SK-N-MC (cell line): ENCODE measurements around the gene KIF4A.

Experiments used
- DNase-seq: peaks from one replicate; pipeline ENCODE4 v3.0.0-alpha.2; 2011; ENCODE audit warnings: low read depth, low spot score
- H3K27ac ChIP-seq: fragments of 200-600 bp; sonication (generic); 2 replicates; pipeline ENCODE4 v1.5.1; 2016; ENCODE audit warnings: mixed run types
- H3K36me3 ChIP-seq: fragments of 200-600 bp; sonication (generic); 2 replicates; pipeline ENCODE4 v1.6.1; 2017; ENCODE audit warnings: antibody characterized with exemption, low read length, mixed read lengths; ENCODE audit not compliant: insufficient read depth
- H3K4me3 ChIP-seq: fragments of 200-600 bp; sonication (generic); 2 replicates; pipeline ENCODE4 v1.5.1; 2016
- H3K9ac ChIP-seq: fragments of 200-600 bp; sonication (generic); 2 replicates; pipeline ENCODE4 v1.8.0; 2017; ENCODE audit warnings: mixed run types, mixed read lengths; ENCODE audit not compliant: insufficient read length
- H3K9me3 ChIP-seq: fragments of 200-600 bp; sonication (generic); 2 replicates; pipeline ENCODE4 v1.6.1; 2017; ENCODE audit warnings: low read depth, mild to moderate bottlenecking, antibody characterized with exemption, low read length, moderate library complexity, mixed read lengths
- EZH2 ChIP-seq: fragments of 200-600 bp; sonication (generic); IDR thresholded peaks from one replicate; pipeline ENCODE4 v1.6.1; 2017; ENCODE audit warnings: antibody characterized with exemption
- FOXP2 ChIP-seq: optimal IDR thresholded peaks from 2 replicates; pipeline ENCODE3; 2011; ENCODE audit warnings: mild to moderate bottlenecking, moderate library complexity; ENCODE audit not compliant: insufficient read depth; ENCODE audit errors: extremely low read length, control extremely low read depth
- POLR2AphosphoS5 ChIP-seq: IDR thresholded peaks from 2 replicates; pipeline ENCODE4 v1.6.1; 2012; ENCODE audit warnings: mild to moderate bottlenecking, low read depth, low read length, borderline replicate concordance

KIF4A gene

GRCh38 chrX:70455366-70456202 is 165.7 kb downstream of the KIF4A start:
- peak overlapping the region; percentile 83 for H3K9ac ChIP-seq

GRCh38 chrX:70456256-70456655 is 166.4 kb downstream of the KIF4A start:
- DNase-seq, result no peak
- Histone ChIP-seq H3K27ac (no peak overlapping the region), H3K4me3 (peak overlapping the region; percentile 83), H3K9me3 (no peaks in the 10 kb centered on the region), H3K9ac (peak overlapping the region; percentile 83), H3K36me3 (peaks cover 8% of the 10 kb centered on the region; the same call in 1 of the 2 replicates)
- TF ChIP-seq FOXP2 (no peak), POLR2AphosphoS5 (no peak), EZH2 (no peak)

More at GRCh38 chrX:70455366-70456202, 165.7 kb downstream of the KIF4A start:
- Histone ChIP-seq H3K36me3 (peaks cover 2% of the 10 kb centered on the region; the same call in 1 of the 2 replicates), H3K4me3 (peak overlapping the region; percentile 83), H3K9me3 (no peaks in the 10 kb centered on the region), H3K27ac (no peak overlapping the region)
- no peak for TF ChIP-seq FOXP2
- TF ChIP-seq POLR2AphosphoS5, result no peak; the same call in 1 of the 2 replicates
- no peak for TF ChIP-seq EZH2
- DNase-seq, result no peak

- no peak for DNase-seq
- no peak overlapping the region for H3K9ac ChIP-seq
- peaks cover 8% of the 10 kb centered on the region; the same call in 1 of the 2 replicates for H3K36me3 ChIP-seq
- H3K9me3 ChIP-seq, result no peaks in the 10 kb centered on the region
- no peak overlapping the region for H3K27ac ChIP-seq
- TF ChIP-seq EZH2, result no peak
- TF ChIP-seq POLR2AphosphoS5, result no peak
- no peak for TF ChIP-seq FOXP2
- H3K4me3 ChIP-seq, result no peak overlapping the region
Observed at GRCh38 chrX:70461026-70461425, 171.1 kb downstream of the KIF4A start.

- H3K36me3 ChIP-seq, result peaks cover 8% of the 10 kb centered on the region; the same call in 1 of the 2 replicates
- DNase-seq, result no peak
- no peak for TF ChIP-seq FOXP2
- TF ChIP-seq EZH2, result no peak
- no peak for TF ChIP-seq POLR2AphosphoS5
Observed at GRCh38 chrX:70464051-70464450, 174.1 kb downstream of the KIF4A start.

DNA sequence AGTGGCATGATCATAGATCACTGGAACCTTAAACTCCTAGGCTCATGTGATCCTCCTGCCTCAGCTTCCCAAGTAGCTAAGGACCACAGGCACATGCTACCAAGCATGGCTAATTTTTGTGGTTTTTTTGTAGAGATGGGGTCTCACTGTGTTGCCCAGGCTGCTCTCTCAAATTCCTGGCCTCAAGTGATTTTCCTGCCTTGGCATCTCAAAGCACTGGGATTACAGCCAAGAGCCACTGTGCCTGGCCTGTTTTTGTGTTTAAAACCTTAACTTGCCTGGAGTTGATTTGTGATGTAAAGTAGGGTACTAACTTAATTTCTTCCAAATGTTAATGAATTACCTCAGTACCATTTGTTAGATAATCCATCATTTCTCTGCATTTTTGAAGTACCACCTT is 177.1 kb downstream of the KIF4A start:
- no peak for TF ChIP-seq POLR2AphosphoS5
- TF ChIP-seq EZH2, result no peak
- no peak for TF ChIP-seq FOXP2
- Histone ChIP-seq H3K27ac (no peak overlapping the region), H3K36me3 (no peaks in the 10 kb centered on the region), H3K4me3 (no peak overlapping the region), H3K9me3 (no peaks in the 10 kb centered on the region), H3K9ac (no peak overlapping the region)
- no peak for DNase-seq

More at GRCh38 chrX:70464051-70464450, 174.1 kb downstream of the KIF4A start:
- no peak overlapping the region for H3K27ac ChIP-seq
- H3K4me3 ChIP-seq, result no peak overlapping the region
- no peak overlapping the region for H3K9ac ChIP-seq
- H3K9me3 ChIP-seq, result no peaks in the 10 kb centered on the region

DNA sequence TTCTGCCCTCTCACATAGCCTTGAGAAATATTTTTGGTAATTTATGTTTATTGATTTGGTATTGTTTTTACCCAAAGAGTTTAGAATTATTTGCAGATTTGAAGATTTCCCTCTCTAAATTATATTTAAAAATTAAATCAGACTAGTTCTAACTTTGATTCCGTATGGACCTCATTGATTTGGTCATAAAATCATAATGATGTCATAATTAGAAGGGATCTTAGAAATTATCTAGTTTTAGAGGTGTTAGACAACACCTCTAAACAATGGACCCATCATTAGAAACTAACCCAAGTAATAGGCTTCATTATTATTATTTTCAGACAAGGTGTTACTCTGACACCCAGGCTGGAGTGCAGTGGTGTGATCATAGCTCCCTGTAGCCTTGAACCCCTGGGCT is 178.8 kb downstream of the KIF4A start:
- Histone ChIP-seq H3K36me3 (no peaks in the 10 kb centered on the region), H3K9me3 (no peaks in the 10 kb centered on the region), H3K4me3 (no peak overlapping the region), H3K27ac (no peak overlapping the region), H3K9ac (no peak overlapping the region)
- DNase-seq, result no peak
- TF ChIP-seq POLR2AphosphoS5 (no peak), EZH2 (no peak), FOXP2 (no peak)
